Measurements from ENCODE around the gene NCEH1. TPM values are rescaled to one million over a fixed set of nuclear protein-coding genes. Genes with fewer than 3 reads are reported as not detected.

NCEH1 gene
- total and polyA plus RNA-seq, 9 of the 15 experiments (the other 6 are each of a cell fraction or from before 2014, with no cell fraction given): 1.3 to 5.0 (median 2.8) TPM

DNA sequence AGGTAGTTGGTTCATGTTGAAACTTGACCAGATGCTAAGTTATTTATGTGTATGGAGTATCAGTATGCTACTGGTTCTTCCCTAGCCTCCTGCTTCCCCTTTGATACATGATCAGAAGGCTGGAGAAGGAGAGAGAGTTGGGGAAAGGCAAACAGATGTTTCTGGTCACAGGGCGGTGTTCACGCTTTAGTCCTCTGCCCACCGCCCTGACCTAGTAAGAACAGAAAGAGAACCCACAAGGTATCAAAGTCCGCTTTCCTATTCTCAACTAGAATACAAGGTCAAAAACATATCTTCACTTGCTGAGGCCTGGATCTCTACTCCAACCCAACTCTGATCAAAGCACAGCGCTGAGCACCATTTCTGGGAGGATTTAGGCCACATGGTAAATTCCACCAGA lies 55.5 kb downstream of the NCEH1 start:
- ATAC-seq (no peak), DNase-seq (ENCODE audit: extremely low read depth in 1 of 4, low spot score in 3 of 4) (no peak), FAIRE-seq (no peak)
- Histone ChIP-seq H2AFZ (ENCODE audit: low read depth, low read length) (no peak overlapping the region), H3K9ac (ENCODE audit: insufficient read depth in 1 of 2, low read depth in 2 of 2, low read length in 2 of 2) (no peak overlapping the region), H3K9me1 (ENCODE audit: control insufficient read depth, insufficient read depth, low read length) (no peaks in the 10 kb centered on the region), H3K9me3 (replicated peaks; ENCODE audit: control insufficient read depth, insufficient read depth, low read depth, low read length) (no peaks in the 10 kb centered on the region), H3K4me2 (ENCODE audit: insufficient read depth, low read length) (no peak overlapping the region), H3K27ac (ENCODE audit: extremely low read depth, low read depth, low read length) (no peak overlapping the region), H3K36me3 (ENCODE audit: control insufficient read depth, insufficient read depth, low read length) (no peaks in the 10 kb centered on the region), H4K20me1 (replicated peaks; ENCODE audit: control insufficient read depth, insufficient read depth, low read length) (no peaks in the 10 kb centered on the region), H3K27me3 (ENCODE audit: control insufficient read depth in 2 of 2, insufficient read depth in 2 of 2, low read length in 2 of 2) (no peaks in the 10 kb centered on the region), H3K4me1 (replicated peaks in 1 of 2; ENCODE audit: control insufficient read depth in 2 of 2, insufficient read depth in 2 of 2, low read length in 2 of 2) (no peaks in the 10 kb centered on the region), H3K4me3 (no peak overlapping the region), H3K79me2 (ENCODE audit: control insufficient read depth, insufficient read depth, low read length) (no peaks in the 10 kb centered on the region)
- POLR2A ChIA-PET: interaction anchor here (0.6 to 1.0 kb wide), 2 partner anchors 12 to 259 kb away, joined by 3 read pairs; no protein-coding TSS in a partner anchor
- no peak for TF ChIP-seq ZNF77 (CRISPR knock-in tag; IDR thresholded peaks at IDR 0.05)
- no peak for TF ChIP-seq SP1 (CRISPR knock-in tag; IDR thresholded peaks at IDR 0.05)
- TF ChIP-seq, protein P1, sequence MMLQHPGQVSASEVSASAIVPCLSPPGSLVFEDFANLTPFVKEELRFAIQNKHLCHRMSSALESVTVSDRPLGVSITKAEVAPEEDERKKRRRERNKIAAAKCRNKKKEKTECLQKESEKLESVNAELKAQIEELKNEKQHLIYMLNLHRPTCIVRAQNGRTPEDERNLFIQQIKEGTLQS (IDR thresholded peaks at IDR 0.05): no peak
- TF ChIP-seq, protein P1 (CRISPR knock-in tag; conservative IDR thresholded peaks at IDR 0.05): no peak
- TF ChIP-seq XRCC3 (IDR thresholded peaks at IDR 0.05): no peak
- no peak for TF ChIP-seq SIX5 (IDR thresholded peaks at IDR 0.05; ENCODE audit: borderline replicate concordance in 1 of 2, insufficient read depth in 1 of 2, low read depth in 1 of 2, low read length in 2 of 2)
- TF ChIP-seq ELF4 (CRISPR knock-in tag; IDR thresholded peaks at IDR 0.05): no peak
- TF ChIP-seq, protein P2, sequence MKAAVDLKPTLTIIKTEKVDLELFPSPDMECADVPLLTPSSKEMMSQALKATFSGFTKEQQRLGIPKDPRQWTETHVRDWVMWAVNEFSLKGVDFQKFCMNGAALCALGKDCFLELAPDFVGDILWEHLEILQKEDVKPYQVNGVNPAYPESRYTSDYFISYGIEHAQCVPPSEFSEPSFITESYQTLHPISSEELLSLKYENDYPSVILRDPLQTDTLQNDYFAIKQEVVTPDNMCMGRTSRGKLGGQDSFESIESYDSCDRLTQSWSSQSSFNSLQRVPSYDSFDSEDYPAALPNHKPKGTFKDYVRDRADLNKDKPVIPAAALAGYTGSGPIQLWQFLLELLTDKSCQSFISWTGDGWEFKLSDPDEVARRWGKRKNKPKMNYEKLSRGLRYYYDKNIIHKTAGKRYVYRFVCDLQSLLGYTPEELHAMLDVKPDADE (conservative IDR thresholded peaks at IDR 0.05; ENCODE audit: control insufficient read depth, low read depth, low read length): no peak
- TF ChIP-seq TARDBP (IDR thresholded peaks at IDR 0.05): no peak
- no peak for TF ChIP-seq ZNF274 (IDR thresholded peaks at IDR 0.05; ENCODE audit: borderline replicate concordance, low read depth, low read length)
- TF ChIP-seq, protein P3, sequence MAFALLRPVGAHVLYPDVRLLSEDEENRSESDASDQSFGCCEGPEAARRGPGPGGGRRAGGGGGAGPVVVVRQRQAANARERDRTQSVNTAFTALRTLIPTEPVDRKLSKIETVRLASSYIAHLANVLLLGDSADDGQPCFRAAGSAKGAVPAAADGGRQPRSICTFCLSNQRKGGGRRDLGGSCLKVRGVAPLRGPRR (CRISPR knock-in tag; IDR thresholded peaks at IDR 0.05): no peak
- no peak for TF ChIP-seq CREBBP (IDR thresholded peaks at IDR 0.05; ENCODE audit: low read depth, low read length)
- TF ChIP-seq TCF7 (IDR thresholded peaks at IDR 0.05; ENCODE audit: borderline replicate concordance): no peak
- TF ChIP-seq HNRNPL (IDR thresholded peaks at IDR 0.05; ENCODE audit: low read depth, low read length): no peak
- TF ChIP-seq SAFB (IDR thresholded peaks at IDR 0.05; ENCODE audit: borderline replicate concordance, low read depth, low read length): no peak
- TF ChIP-seq, protein P4, sequence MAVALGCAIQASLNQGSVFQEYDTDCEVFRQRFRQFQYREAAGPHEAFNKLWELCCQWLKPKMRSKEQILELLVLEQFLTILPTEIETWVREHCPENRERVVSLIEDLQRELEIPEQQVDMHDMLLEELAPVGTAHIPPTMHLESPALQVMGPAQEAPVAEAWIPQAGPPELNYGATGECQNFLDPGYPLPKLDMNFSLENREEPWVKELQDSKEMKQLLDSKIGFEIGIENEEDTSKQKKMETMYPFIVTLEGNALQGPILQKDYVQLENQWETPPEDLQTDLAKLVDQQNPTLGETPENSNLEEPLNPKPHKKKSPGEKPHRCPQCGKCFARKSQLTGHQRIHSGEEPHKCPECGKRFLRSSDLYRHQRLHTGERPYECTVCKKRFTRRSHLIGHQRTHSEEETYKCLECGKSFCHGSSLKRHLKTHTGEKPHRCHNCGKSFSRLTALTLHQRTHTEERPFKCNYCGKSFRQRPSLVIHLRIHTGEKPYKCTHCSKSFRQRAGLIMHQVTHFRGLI (CRISPR knock-in tag; IDR thresholded peaks at IDR 0.05): no peak
- TF ChIP-seq STAT5A (IDR thresholded peaks at IDR 0.05; ENCODE audit: borderline replicate concordance, low read length): no peak
- no peak for TF ChIP-seq SLC30A9 (CRISPR knock-in tag; IDR thresholded peaks at IDR 0.05)
- CTCF ChIA-PET (ENCODE audit: low intra/inter-chr PET ratio): no interaction called here
- no TSS peak for BruUV-seq (replicated peaks)
- in situ Hi-C loops (cut with MboI) (no loop called here), intact Hi-C loops (cut with micrococcal nuclease) (no loop called here)
- 59% methylated on average over 5 of the region's 5 CpGs for WGBS (ENCODE audit: insufficient coverage, low coverage, missing lambda C conversion rate)
